Measurements from ENCODE around the gene CDH2.

Gene CDH2

GRCh38 chr18:28126768-28127167 lies 50.2 kb downstream of the CDH2 start:
- DNase-seq, result no peak

- no peak for DNase-seq
Measured at GRCh38 chr18:28125051-28125450, 51.9 kb downstream of the CDH2 start.

GRCh38 chr18:28124131-28125029 lies 52.5 kb downstream of the CDH2 start:
- DNase-seq, result no peak

DNA sequence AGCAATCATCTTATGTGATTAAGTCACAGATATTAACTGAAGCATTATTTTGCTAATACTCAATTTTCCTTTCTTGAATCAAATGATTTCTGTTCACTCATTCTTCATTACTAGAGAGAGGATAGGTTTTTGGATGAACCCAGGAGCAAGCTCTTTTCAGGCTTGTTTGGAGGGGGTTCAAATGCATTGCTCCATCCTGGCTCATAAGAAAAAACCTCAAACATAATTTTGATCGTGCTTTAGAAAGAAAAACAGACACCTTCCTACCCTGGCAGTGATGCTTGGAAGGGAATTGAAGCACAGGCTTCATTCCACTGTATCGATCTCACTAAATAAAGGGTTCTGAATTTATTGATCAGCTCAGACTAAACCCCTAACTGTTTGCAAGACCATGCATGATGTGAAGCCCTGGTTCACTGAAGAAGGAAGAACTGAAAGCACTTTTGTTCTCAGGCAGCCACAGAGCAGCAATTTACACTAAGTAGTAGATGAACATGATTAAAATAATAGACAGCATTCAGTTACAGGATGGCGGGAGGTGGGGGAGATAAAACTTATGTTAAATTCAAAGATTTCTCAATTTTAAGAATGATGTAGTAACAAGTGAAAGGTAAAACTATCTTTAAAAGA lies 53.4 kb downstream of the CDH2 start:
- DNase-seq, result no peak

DNA sequence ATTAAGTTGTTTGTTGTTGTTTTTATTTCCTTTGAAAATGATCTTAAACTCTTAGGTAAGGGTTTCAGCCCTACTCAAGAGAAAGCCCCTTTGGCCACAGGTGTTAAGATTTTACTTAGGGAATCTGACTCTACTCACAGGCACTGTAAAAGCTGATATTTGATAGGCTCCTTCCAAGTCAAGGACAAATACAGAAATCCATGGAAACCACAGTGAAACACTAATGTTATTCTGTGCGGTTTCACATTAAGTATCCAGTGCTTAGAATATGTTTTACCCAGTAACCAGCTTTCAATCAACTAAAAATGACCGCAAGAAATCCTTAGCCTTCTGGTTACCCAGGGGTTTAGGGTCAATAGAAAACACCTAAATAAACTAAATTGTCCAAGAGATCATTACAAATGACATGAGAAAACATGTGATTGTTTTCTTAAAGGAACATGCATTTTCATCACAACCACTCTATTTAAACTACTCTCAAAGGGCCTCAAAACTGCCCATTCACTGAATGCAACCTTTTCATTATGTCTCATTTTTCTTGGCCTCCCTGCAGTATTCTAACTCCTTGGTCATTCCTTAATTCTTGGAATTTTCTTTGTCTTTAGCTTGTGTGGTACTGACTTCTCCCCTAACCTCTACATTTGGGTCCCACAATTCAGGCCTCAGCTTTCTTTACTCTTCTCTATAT lies 56.0 kb downstream of the CDH2 start:
- DNase-seq, result no peak

GRCh38 chr18:28116461-28116860 lies 60.5 kb downstream of the CDH2 start:
- DNase-seq, result no peak

DNA sequence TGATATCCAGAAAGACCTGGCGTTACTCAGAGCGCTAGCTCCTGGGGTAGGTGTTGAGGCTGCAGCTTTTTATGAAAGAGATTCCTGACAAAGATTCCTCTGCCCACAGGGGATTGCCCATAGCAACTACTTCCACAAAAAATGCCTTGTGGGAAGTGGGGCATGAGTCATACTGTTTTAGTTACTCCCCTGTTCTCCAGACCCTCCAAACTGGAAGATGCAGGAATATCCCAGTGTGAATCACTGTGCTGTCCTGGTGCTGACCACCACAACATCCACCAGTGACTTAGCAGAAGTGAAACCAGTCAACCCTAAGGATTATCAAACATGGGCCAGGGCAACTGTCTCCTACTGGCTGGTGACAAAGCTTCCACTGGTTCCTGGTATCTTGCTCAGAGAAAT lies 61.8 kb downstream of the CDH2 start:
- DNase-seq, result no peak

GRCh38 chr18:28114472-28114871 lies 62.5 kb downstream of the CDH2 start:
- no peak for DNase-seq

GRCh38 chr18:28113271-28114029 lies 63.5 kb downstream of the CDH2 start:
- DNase-seq, result no peak

- DNase-seq, result no peak
Measured at GRCh38 chr18:28112056-28112470, 64.9 kb downstream of the CDH2 start.

DNA sequence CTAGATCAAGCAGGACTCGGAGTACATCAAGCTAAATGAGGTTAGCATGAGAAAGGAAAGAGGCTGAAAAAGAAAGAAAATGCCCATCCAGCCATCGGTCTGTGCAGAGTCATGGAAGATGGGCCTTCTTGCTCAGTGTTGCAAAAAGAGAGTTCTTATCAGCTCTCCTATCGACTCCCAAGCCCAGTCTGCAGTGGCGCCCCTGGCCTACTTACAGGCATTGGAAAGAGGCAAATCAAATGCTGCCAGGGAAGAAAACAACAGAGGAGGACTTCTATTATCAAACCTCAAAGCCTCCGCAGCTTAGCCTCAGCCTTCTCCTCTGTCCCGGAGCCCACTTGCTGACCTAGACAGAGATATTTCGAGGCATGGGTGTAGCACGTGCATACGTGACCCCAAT lies 66.0 kb downstream of the CDH2 start:
- no peak for DNase-seq

GRCh38 chr18:28109781-28110560 lies 67.0 kb downstream of the CDH2 start:
- no peak for DNase-seq

- no peak for DNase-seq
Measured at GRCh38 chr18:28108814-28109213, 68.1 kb downstream of the CDH2 start.

GRCh38 chr18:28108254-28108653 lies 68.7 kb downstream of the CDH2 start:
- no peak for DNase-seq

DNA sequence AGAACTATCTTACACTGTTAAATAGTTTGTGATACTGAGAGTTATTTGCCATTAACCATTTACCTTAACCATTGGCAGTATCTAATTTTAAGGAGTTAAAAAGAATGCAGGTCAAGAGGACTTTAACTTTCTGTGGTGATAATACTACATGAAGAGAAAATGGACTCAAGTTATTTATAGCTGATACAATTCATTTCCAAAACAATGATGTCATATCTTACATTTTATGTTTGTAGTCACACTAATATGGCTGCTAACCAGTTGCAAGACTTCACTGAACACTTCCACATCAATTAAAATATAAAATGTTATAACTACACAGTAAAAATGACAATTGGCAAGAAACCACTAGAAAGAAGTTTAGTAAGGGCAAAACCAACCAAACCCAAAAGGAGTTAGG lies 77.7 kb downstream of the CDH2 start:
- no peak for DNase-seq

- DNase-seq, result no peak
Measured at GRCh38 chr18:28095631-28096030, 81.3 kb downstream of the CDH2 start.

- DNase-seq, result no peak
Measured at GRCh38 chr18:28095041-28095440, 81.9 kb downstream of the CDH2 start.

DNA sequence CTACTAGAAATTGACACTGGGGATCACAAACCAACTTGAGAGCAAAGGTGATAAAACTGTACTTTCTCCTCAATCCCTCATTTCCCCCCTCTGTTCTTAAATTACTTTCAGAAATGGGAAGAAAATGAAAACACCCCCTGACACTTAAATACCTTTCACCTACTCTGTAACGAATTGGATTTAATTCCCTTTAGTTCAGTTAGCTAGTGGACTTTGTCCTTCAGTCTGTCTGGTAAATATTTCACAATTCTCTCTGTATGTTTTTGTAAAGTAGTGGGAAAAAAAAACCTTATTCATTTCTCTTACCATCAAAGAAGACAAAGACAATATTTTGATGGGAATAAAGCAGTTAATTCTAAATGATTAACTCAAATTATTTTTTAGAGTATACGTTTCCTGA lies 85.7 kb downstream of the CDH2 start:
- DNase-seq, result no peak

DNA sequence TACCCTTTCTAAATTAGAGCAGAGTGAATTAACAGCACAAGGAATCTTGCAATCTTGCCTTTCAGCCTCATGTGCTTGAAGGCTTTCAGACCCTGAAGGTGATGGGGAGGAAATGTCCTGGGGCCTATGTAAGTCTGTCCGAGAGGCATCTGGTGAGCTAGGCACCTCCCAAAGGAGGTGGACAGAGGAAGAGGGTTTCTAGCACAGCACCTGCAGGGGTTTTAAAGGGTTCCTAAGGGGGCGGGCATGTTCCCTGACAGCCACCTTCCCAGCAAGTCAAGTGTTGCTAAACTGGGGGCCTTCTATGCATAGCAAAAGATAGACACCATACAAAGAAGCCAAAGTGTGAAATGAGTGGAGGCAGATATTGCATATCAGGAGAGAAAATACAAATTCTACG lies 88.5 kb downstream of the CDH2 start:
- DNase-seq, result no peak

GRCh38 chr18:28086670-28087552 lies 90.0 kb downstream of the CDH2 start:
- DNase-seq, result no peak

GRCh38 chr18:28081516-28081915 lies 95.4 kb downstream of the CDH2 start:
- DNase-seq, result no peak

Measured in bone marrow (tissue), 2 donors.